Tibial artery (tissue), 4 donors: Measurements from ENCODE around the gene VAC14.

Source experiments
- DNase-seq, 2 donors: peaks; one replicate each; pipeline ENCODE4 v3.0.0-alpha.2; 2019
- H3K27ac ChIP-seq, 2 donors: fragments of 200-600 bp; sonication (generic) in 1 of 2; 1 replicate in 1 of 2; 2 replicates in 1 of 2; pipeline ENCODE4 v1.5.1; 2018 to 2019; ENCODE audit warnings: mild to moderate bottlenecking in 1 of 2
- H3K27me3 ChIP-seq, 2 donors: fragments of 200-600 bp; sonication (generic) in 1 of 2; one replicate each; pipeline versions ENCODE4 v1.5.1 to v1.6.0; 2016 to 2019
- H3K36me3 ChIP-seq, 3 donors: fragments of 200-600 bp; sonication (generic) in 2 of 3; one replicate each; pipeline ENCODE4 v1.5.1; 2016 to 2019; ENCODE audit warnings: mild to moderate bottlenecking in 2 of 3
- H3K4me1 ChIP-seq, 4 donors: fragments of 200-600 bp; sonication (generic) in 2 of 4; 1 replicate in 3 of 4; 2 replicates in 1 of 4; pipeline ENCODE4 v1.5.1; 2016 to 2019
- H3K4me3 ChIP-seq, 2 donors: fragments of 200-600 bp; sonication (generic) in 1 of 2; 1 replicate in 1 of 2; 2 replicates in 1 of 2; pipeline ENCODE4 v1.5.1; 2018 to 2019; ENCODE audit warnings: mild to moderate bottlenecking in 2 of 2
- H3K9me3 ChIP-seq, 3 donors: fragments of 200-600 bp; sonication (generic) in 1 of 3; one replicate each; pipeline ENCODE4 v1.5.1; 2016 to 2019
- CTCF ChIP-seq, 2 experiments: fragments of 200-600 bp in 1 of 2; fragments of 450-650 bp in 1 of 2; IDR thresholded peaks; one replicate each; pipeline ENCODE4 v1.5.1; 2017 to 2019; ENCODE audit warnings: antibody characterized with exemption in 2 of 2, mild to moderate bottlenecking in 1 of 2, moderate library complexity in 1 of 2
- intact Hi-C: fragments of 100-400 bp; cut with DNase I; formaldehyde crosslinking; loops from one replicate; pipeline ENCODE4 v1.15.0; 2023; ENCODE audit warnings: low total_unique reads

VAC14 gene

GRCh38 chr16:70767377-70768202 lies 33.4 kb downstream of the VAC14 start:
- Histone ChIP-seq H3K4me3 (no peak overlapping the region), H3K27me3 (no peaks in the 10 kb centered on the region), H3K4me1 (peaks cover 0 to 19% (median 4%) of the 10 kb centered on the region in 4 donors), H3K36me3 (peaks cover under 1 to 59% (median 32%) of the 10 kb centered on the region in 3 donors), H3K27ac (peak overlapping the region; percentile 29 to 41), H3K9me3 (no peaks in the 10 kb centered on the region)
- no peak for TF ChIP-seq CTCF (IDR thresholded peaks at IDR 0.05)
- intact Hi-C loops: loop anchor here (10.0 kb wide), 1 partner anchor 233 kb away; no protein-coding TSS in a partner anchor
- DNase-seq: no peak

GRCh38 chr16:70766658-70767057 lies 34.3 kb downstream of the VAC14 start:
- Histone ChIP-seq H3K9me3 (no peaks in the 10 kb centered on the region), H3K27me3 (no peaks in the 10 kb centered on the region), H3K4me1 (peaks cover 0 to 19% (median 4%) of the 10 kb centered on the region in 4 donors), H3K36me3 (peaks cover 4 to 62% (median 32%) of the 10 kb centered on the region in 3 donors), H3K4me3 (no peak overlapping the region), H3K27ac (no peak overlapping the region)
- intact Hi-C loops: loop anchor here (10.0 kb wide), 1 partner anchor 232 kb away; no protein-coding TSS in a partner anchor
- DNase-seq: no peak
- TF ChIP-seq CTCF (IDR thresholded peaks at IDR 0.05): no peak

- DNase-seq: no peak
- H3K9me3 ChIP-seq: no peaks in the 10 kb centered on the region
- intact Hi-C loops: loop anchor here (10.0 kb wide), 1 partner anchor 231 kb away; no protein-coding TSS in a partner anchor
- H3K4me1 ChIP-seq: peaks cover 0 to 17% (median 4%) of the 10 kb centered on the region in 4 donors
- H3K4me3 ChIP-seq: no peak overlapping the region
- no peak for TF ChIP-seq CTCF (IDR thresholded peaks at IDR 0.05)
- no peak overlapping the region for H3K27ac ChIP-seq
- H3K36me3 ChIP-seq: peaks cover 4 to 65% (median 32%) of the 10 kb centered on the region in 3 donors
- no peaks in the 10 kb centered on the region for H3K27me3 ChIP-seq
Measured at GRCh38 chr16:70766176-70766575, 34.8 kb downstream of the VAC14 start.

- Histone ChIP-seq H3K27ac (no peak overlapping the region), H3K4me1 (peaks cover 0 to 12% (median 2%) of the 10 kb centered on the region in 4 donors), H3K9me3 (no peaks in the 10 kb centered on the region), H3K4me3 (no peak overlapping the region), H3K27me3 (no peaks in the 10 kb centered on the region), H3K36me3 (peaks cover 4 to 70% (median 38%) of the 10 kb centered on the region in 3 donors)
- intact Hi-C loops: loop anchor here (10.0 kb wide), 1 partner anchor 231 kb away; no protein-coding TSS in a partner anchor
- TF ChIP-seq CTCF (IDR thresholded peaks at IDR 0.05): no peak
- no peak for DNase-seq
Measured at GRCh38 chr16:70765491-70765890, 35.5 kb downstream of the VAC14 start.

- Histone ChIP-seq H3K9me3 (no peaks in the 10 kb centered on the region), H3K4me3 (no peak overlapping the region), H3K27ac (no peak overlapping the region), H3K4me1 (peaks cover 0 to 12% (median 2%) of the 10 kb centered on the region in 4 donors), H3K36me3 (peaks cover 4 to 70% (median 47%) of the 10 kb centered on the region in 3 donors), H3K27me3 (no peaks in the 10 kb centered on the region)
- intact Hi-C loops: loop anchor here (10.0 kb wide), 1 partner anchor 230 kb away; no protein-coding TSS in a partner anchor
- no peak for DNase-seq
- no peak for TF ChIP-seq CTCF (IDR thresholded peaks at IDR 0.05)
Measured at GRCh38 chr16:70764632-70765031, 36.3 kb downstream of the VAC14 start.
